ENCODE results near the gene KCNMA1.

The KCNMA1 gene

DNA sequence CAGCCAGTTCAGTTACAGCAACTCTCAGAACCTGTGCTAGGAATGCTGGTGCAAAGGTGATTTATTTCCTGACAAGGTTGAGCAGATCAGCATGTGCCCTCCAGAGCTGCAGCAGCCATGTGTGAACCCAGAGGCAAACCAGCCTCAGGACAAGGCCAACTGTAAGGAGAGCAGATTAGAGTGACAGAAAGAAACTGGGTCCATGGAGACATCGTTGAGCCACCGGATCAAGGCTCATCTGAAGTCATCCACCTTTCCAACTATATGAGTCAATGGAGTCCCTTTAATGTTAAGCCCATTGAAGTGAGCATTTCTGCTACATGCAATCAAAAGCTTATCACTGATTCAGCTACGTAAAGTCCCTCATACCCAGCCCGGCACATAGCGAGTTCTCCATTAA is 26.4 kb downstream of the KCNMA1 start:
- in situ Hi-C loops (cut with HindIII; ENCODE audit: low sequenced_read_pairs), result no loop called here

DNA sequence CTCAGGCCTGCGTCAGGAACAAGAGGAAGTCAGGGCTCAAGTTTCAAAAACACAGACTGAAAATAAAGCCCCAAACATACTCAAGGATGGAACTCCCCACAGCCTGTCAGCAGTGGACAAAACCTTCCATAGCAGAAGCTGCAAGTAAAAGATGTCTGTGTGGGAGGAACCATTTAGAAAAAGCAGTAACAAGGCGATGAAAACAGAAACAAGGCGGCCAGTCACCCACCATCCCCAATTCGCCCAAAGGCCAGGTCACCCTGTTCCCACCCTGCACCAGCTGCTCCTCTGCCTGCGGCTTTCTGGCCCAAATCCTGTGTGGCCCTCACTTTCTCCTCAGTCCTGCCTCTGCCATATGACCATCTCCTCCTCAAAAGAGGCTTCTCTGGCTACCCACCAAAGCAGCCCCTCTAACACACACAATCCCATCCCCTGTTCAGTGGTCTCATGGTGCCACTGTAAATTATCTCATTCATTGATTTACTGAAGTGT is 27.8 kb downstream of the KCNMA1 start:
- in situ Hi-C loops (cut with HindIII; ENCODE audit: low sequenced_read_pairs), result loop anchor here (5.0 kb wide), 1 partner anchor 48 kb away; no protein-coding TSS in a partner anchor

DNA sequence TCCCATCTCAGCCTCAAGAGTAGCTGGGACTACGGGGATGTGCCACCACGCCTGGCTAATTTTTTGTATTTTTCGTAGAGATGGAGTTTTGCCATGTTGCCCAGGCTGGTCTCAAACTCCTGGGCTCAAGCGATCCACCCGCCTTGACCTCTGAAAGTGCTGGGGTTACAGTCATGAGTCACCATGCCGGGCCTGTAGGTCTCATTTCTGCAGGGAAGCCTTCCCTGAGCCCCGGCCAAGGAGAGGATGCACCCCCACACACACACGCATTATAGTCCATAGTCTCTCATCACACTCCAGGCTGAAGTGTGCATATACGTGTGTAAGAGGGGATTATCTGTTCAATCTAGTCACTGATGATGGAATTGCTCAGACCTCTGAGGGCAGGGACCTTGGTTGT is 29.3 kb downstream of the KCNMA1 start:
- in situ Hi-C loops (cut with HindIII; ENCODE audit: low sequenced_read_pairs), result loop anchor here (5.0 kb wide), 1 partner anchor 46 kb away; no protein-coding TSS in a partner anchor

DNA sequence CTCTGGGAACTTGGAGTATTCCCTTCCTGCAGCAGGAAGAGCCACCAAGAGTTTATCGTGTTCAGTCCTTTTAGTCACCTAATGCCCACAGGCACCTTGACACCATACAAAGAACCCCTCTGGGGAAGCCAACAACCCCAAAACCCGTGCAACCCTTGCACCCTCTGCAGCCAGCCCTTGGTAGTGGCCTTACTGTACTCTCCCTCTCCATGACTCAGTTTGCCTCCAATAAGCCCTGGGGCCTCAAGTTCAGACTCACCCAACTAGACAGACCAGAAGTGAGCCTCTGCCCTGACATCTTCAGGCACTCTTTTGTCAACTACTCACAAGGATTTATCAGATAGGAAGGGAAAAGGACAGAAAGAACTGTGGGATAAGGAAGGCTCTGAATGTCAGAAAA is 30.9 kb downstream of the KCNMA1 start:
- in situ Hi-C loops (cut with HindIII; ENCODE audit: low sequenced_read_pairs), result loop anchor here (5.0 kb wide), 1 partner anchor 44 kb away; no protein-coding TSS in a partner anchor

DNA sequence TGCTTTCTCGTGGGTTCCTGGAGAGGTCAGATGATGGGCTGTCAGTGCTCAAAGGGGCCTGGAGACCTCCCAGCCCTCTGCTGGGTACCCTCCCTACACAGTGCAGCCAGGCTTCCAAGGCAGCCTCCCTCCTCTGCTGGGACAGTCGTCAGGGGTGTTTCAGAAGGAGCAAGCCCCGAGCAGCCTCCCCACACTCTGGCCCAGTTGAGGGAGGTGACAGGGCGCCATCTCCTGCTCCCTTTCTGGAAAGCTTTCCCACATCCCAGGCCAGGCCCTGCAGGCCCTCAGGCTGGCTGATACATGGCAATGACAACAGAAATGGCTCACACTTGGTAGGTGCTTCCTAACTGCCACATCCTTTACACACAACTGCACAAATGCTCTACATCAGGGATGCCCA is 32.1 kb downstream of the KCNMA1 start:
- in situ Hi-C loops (cut with HindIII; ENCODE audit: low sequenced_read_pairs), result loop anchor here (5.0 kb wide), 1 partner anchor 43 kb away; no protein-coding TSS in a partner anchor

DNA sequence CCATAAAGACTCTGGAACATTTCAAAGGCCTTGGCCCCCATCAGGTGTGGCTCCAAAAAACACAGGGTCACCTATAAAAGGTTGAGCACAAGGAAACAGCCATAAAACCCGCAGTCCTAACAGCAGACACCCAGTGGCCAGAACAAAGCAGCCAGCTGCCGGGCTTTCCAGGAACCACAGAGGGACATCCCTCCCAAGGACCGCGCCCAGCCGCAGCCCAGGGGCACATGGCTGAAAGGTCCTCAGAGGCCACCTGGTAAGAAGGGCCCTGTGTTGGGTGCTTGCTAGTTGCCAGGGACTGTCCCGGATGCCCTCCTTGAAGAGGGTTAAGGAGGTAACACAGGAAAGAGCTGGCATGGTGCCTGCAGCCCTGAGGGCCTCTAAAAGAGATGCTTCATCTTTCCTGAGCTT is 32.7 kb downstream of the KCNMA1 start:
- in situ Hi-C loops (cut with HindIII; ENCODE audit: low sequenced_read_pairs), result loop anchor here (5.0 kb wide), 1 partner anchor 43 kb away; no protein-coding TSS in a partner anchor

DNA sequence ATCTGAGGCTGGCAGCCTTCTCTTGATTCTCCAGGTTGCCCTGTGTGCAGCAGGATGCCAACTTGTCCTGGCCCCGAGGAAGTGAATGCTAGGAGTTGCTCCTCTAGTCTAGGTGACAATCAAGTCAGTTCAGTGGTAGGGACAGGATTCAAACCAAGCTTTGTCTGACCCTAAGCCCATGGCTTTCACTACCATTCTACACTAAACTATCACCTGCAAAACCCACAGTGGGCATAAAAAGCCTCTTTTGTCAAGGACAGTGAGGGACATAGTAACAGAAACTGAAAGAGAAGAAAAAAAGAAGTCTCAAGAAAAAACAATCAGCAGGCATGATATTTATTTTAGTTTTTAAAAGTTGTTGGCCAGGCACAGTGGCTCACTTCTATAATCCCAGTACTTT is 33.5 kb downstream of the KCNMA1 start:
- in situ Hi-C loops (cut with HindIII; ENCODE audit: low sequenced_read_pairs), result no loop called here

DNA sequence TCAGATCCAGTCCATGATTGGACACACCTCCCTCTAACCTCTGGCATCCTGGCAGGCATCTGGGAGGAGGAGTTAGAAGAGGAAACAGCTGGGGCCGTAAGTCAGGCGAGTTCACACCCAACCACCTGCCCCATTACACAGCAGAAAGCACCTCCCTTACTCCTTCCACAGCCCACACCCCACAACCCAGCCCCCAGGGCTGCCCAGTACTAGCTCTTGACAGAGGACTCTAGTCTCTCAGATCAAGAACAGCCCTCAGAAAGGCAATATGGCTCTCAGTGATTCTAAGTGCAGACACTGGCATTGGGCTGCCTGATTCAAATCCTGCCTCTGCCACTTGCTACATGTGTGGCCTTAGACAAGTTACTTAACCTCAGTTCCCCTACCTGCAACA is 34.1 kb downstream of the KCNMA1 start:
- in situ Hi-C loops (cut with HindIII; ENCODE audit: low sequenced_read_pairs), result no loop called here

DNA sequence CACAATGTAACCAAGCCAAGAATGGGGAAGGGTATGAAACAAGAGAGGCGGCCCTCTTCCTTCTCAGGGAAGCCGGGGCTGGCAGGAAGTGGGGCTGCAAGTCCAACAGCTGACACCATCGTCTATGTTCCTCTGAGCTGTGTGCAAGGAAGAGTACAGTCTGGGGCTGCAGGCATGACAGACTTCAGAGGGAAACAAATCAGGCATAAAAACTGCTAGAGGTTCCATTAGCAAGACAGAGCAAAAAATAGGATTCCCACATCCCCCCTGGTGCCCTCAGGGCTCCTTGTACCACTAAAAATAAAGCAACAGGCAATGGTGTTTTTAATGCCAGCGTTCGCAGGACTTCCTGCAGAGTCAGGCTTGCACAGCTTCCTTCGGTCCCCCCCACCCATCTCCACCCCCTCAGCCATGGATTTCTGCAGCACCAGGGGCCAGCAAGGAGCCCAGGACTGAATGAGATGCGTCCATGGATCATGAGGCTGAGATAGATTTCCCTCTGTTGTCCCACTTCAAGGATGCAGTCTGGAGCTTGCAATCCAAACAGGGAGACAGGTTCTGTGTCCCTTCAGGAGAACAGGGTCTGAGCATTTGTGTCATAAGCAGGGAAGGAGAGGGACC is 34.6 kb downstream of the KCNMA1 start:
- in situ Hi-C loops (cut with HindIII; ENCODE audit: low sequenced_read_pairs), result no loop called here

- in situ Hi-C loops (cut with HindIII; ENCODE audit: low sequenced_read_pairs), result no loop called here
Observed at GRCh38 chr10:77602231-77602912, 35.2 kb downstream of the KCNMA1 start.

GRCh38 chr10:77601488-77601887 is 36.1 kb downstream of the KCNMA1 start:
- in situ Hi-C loops (cut with HindIII; ENCODE audit: low sequenced_read_pairs), result no loop called here

DNA sequence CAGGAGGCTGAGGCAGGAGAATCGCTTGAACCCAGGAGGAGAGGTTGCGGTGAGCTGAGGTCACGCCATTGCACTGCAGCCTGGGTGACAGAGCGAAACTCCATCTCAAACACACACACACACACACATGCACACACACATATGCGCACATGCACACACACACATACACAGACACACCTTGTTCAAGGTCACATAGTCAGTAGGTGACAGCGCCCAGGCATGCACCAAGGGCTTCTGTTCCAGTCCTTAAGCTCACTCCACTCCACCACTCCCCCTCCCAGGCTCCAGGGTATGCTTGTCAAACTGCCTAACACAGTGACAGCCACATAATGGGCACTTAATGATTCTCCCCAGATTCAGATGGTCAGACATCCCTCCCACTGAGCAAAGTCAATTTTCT is 37.0 kb downstream of the KCNMA1 start:
- in situ Hi-C loops (cut with HindIII; ENCODE audit: low sequenced_read_pairs), result no loop called here

DNA sequence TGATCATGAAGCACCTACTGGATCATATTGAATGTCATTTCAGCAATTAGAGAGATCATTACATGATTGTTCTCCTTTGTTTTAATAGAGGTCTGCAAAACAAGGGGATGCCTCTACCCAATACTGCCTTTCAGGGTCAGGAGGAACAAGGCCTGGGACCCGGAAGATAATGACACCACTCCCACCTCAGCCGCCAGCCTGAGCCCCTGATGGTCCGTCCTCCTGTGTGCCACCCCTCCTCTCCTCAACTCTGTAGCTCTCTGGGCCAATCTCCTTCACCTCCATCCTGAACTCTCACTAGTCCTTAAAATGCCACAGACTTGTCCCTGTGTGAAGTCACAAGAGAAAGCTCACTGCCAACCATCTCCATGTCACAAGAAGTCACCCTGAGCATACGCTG is 38.0 kb downstream of the KCNMA1 start:
- in situ Hi-C loops (cut with HindIII; ENCODE audit: low sequenced_read_pairs), result no loop called here

GRCh38 chr10:77598606-77599005 is 39.0 kb downstream of the KCNMA1 start:
- in situ Hi-C loops (cut with HindIII; ENCODE audit: low sequenced_read_pairs), result no loop called here

- in situ Hi-C loops (cut with HindIII; ENCODE audit: low sequenced_read_pairs), result no loop called here
Observed at GRCh38 chr10:77597560-77597959, 40.0 kb downstream of the KCNMA1 start.

DNA sequence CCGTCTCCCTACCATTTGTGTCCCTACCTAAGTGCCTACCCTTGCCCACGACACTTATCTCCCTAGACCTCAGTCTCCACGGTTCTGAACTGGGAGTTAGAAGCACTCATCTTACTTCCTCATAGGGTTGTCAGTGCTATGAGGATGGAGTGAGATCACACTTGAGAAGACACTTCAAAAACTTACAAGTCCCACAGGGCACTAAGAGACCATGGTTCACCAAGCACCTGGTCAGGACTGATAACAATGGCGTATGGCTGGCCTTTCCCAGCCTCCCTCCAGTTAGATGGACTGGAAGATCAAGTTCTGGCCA is 43.2 kb downstream of the KCNMA1 start:
- in situ Hi-C loops (cut with HindIII; ENCODE audit: low sequenced_read_pairs), result no loop called here

DNA sequence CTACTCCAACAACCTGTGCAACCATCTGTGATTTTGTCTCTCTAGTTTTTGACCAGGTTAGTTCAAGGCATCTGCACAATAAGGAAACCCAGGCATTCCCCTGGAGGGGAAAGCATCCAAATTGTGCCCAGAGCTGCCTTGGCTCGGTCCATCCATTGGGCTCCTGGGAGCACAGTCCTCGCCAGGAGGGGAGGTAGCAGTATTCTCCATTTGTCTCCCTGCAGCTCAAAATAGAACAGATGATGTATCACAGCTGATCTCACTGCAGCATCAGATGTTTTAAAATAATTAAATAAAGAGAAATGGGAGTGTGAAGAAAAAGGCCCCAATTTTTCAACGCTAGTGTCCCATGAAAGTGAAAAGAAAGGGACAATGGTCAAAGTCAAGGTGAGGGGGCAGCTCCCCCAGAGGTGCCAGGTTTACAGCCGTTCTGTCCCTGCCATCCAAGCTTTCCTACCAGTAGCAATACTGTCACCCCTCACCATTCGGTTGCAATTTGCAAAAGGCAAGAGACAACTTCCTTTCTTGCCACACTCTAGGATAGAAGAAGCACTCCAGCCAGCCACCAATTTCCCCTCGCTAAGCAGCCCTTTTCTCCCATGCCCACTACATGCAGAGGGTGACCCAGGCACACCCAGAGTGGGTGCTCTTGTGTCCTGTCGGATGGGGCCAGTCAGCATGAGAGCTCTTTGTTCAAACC is 43.7 kb downstream of the KCNMA1 start:
- in situ Hi-C loops (cut with HindIII; ENCODE audit: low sequenced_read_pairs), result no loop called here

DNA sequence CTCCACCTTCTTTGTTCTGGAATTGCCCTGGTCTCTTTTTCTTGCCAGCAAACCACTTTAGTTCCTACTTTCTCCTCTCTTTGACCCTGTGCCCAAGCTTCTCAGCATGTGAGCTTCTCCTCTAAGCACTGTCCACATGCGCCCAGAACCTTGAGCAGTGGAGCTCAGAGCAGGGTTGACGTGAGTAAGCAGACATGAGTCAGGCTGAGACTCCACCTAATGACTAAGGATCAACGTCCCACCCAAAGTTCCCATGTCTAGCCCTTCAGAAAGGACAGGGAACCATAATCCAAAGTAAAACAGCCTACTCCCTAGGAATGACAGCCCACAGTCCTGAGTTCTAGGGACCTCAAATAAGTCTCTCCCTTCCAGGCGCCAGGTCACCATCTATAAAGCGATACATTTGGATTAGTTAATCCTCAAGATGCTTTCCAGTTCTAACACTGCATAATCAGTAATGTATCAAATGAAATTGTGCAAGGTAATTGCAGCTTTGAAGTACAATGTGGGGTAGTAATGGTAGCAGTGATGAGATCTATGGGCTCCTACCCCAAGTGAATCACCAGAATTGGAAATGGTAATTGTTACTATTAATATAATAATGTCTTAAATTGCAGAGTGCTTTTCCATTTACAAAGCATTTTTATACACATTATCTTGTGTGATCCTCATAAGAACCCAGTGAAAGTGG is 44.5 kb downstream of the KCNMA1 start:
- in situ Hi-C loops (cut with HindIII; ENCODE audit: low sequenced_read_pairs), result no loop called here

- in situ Hi-C loops (cut with HindIII; ENCODE audit: low sequenced_read_pairs), result no loop called here
Observed at GRCh38 chr10:77592510-77592909, 45.1 kb downstream of the KCNMA1 start.

- in situ Hi-C loops (cut with HindIII; ENCODE audit: low sequenced_read_pairs), result no loop called here
Observed at GRCh38 chr10:77591238-77591880, 46.2 kb downstream of the KCNMA1 start.
